ENCODE data around the gene ABCA13.

GRCh38 chr7:48188776-48189520, 17.7 kb downstream of the ABCA13 start:
- TF ChIP-seq POLR2A (IDR thresholded peaks at IDR 0.05; ENCODE audit: low read depth, low read length) = no peak
- no peak for TF ChIP-seq CTCF (IDR thresholded peaks at IDR 0.05; ENCODE audit: extremely low read depth in 1 of 2, insufficient read depth in 1 of 2, low read depth in 1 of 2, low read length in 2 of 2)
- TF ChIP-seq EZH2 (IDR thresholded peaks at IDR 0.05; ENCODE audit: borderline replicate concordance, low read depth, low read length, severe bottlenecking) = no peak
- TF ChIP-seq POLR2AphosphoS5 (IDR thresholded peaks at IDR 0.05; ENCODE audit: insufficient read depth, low read depth, low read length) = no peak
- no peak for TF ChIP-seq JUN (IDR thresholded peaks at IDR 0.05; ENCODE audit: borderline replicate concordance, insufficient read depth, insufficient read length, low read depth)
- no peak for TF ChIP-seq MYC (IDR thresholded peaks at IDR 0.05; ENCODE audit: low read depth, low read length)
- no peak for TF ChIP-seq MAX (IDR thresholded peaks at IDR 0.05; ENCODE audit: insufficient read depth, insufficient read length)
